Omental fat pad (tissue), 4 donors: ENCODE results near the gene PAX9. TPM values are rescaled to one million over a fixed set of nuclear protein-coding genes. Genes with fewer than 3 reads are reported as not detected.

Source experiments
- ATAC-seq: fragments of 150-250 bp; one replicate; pipeline ENCODE4 v1.9.1; 2016; ENCODE audit warnings: mild to moderate bottlenecking, moderate library complexity; ENCODE audit not compliant: low FRiP score
- DNase-seq: peaks from one replicate; pipeline ENCODE4 v3.0.0-alpha.2; 2019; ENCODE audit warnings: low spot score
- CTCF ChIP-seq, 3 donors: fragments of 450-650 bp; IDR thresholded peaks; one replicate each; pipeline ENCODE4 v1.5.1; 2016 to 2017; ENCODE audit warnings: antibody characterized with exemption in 3 of 3, mild to moderate bottlenecking in 3 of 3, moderate library complexity in 2 of 3
- total RNA-seq, 4 donors: library from RNA; depleted of rRNA; stranded (reverse); fragments of >200 nt; gene quantifications; one replicate each; pipeline ENCODE4 v1.1.0, GENCODE V29; 2016

Gene PAX9
- total RNA-seq, 4 donors from 2014 or later: not detected

- no peak for ATAC-seq
- no peak for TF ChIP-seq CTCF (IDR thresholded peaks at IDR 0.05)
- no peak for DNase-seq
These were observed 1.6 kb upstream of the PAX9 start for GRCh38 chr14:36659822-36660735.

- TF ChIP-seq CTCF (IDR thresholded peaks at IDR 0.05): no peak
- ATAC-seq (no peak), DNase-seq (no peak)
These were observed 739 bp upstream of the PAX9 start for GRCh38 chr14:36660736-36661505.

GRCh38 chr14:36662258-36662542 lies 540 bp downstream of the PAX9 start:
- no peak for TF ChIP-seq CTCF (IDR thresholded peaks at IDR 0.05)
- no peak for DNase-seq
- no peak for ATAC-seq

DNA sequence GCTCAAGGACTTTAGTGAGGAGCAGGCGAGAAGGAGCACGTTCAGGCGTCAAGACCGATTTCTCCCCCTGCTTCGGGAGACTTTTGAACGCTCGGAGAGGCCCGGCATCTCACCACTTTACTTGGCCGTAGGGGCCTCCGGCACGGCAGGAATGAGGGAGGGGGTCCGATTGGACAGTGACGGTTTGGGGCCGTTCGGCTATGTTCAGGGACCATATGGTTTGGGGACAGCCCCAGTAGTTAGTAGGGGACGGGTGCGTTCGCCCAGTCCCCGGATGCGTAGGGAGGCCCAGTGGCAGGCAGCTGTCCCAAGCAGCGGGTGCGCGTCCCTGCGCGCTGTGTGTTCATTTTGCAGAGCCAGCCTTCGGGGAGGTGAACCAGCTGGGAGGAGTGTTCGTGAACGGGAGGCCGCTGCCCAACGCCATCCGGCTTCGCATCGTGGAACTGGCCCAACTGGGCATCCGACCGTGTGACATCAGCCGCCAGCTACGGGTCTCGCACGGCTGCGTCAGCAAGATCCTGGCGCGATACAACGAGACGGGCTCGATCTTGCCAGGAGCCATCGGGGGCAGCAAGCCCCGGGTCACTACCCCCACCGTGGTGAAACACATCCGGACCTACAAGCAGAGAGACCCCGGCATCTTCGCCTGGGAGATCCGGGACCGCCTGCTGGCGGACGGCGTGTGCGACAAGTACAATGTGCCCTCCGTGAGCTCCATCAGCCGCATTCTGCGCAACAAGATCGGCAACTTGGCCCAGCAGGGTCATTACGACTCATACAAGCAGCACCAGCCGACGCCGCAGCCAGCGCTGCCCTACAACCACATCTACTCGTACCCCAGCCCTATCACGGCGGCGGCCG lies 1.1 kb downstream of the PAX9 start:
- ATAC-seq (no peak), DNase-seq (no peak)
- TF ChIP-seq CTCF (IDR thresholded peaks at IDR 0.05): no peak

DNA sequence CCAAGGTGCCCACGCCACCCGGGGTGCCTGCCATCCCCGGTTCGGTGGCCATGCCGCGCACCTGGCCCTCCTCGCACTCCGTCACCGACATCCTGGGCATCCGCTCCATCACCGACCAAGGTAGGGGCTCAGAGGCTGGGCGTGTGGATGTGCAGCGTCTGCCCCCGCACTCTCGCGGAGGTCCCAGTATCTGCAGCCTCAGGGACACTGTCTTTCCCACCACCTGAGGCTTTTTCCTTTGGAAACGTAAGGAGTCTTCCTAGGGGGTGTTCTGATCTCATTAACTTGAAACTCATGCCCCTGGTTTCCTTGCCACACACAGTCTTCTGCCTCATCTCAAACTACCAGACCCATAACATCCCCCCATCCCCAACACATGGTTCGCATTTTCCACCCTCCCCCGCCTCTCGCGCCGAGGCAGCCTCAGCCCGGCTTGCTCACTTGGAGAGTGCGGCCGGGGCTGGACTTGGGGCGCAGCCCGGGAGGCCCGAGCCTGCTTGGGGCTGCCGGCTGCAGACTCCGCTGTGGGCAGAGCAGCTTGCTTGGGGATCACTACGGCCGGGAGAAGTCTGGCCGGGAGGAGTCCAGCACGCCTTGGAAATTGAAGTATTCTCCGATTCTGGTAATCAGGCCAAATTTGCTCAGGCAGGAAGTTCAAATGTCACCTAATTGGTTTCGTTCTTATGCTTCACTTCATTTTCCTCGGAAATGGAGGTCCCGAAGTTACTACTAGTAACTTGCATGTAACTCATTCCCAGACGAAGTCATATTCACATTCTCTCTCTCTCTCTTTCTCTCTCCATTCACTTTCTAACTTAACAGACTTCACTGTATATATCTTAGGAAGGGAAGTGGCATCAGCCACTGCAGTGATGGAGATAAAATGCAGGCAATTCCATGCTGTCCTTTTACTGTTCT lies 2.0 kb downstream of the PAX9 start:
- ATAC-seq: no peak
- DNase-seq: no peak
- no peak for TF ChIP-seq CTCF (IDR thresholded peaks at IDR 0.05)
